HepG2 (cell line): Measurements from ENCODE around the gene SOWAHD. TPM values are rescaled to one million over a fixed set of nuclear protein-coding genes. Genes with fewer than 3 reads are reported as not detected.

ENCODE experiments used
- DNMT3B ChIP-seq: conservative IDR thresholded peaks from 2 replicates; pipeline ENCODE4 v1.6.1; 2016; ENCODE audit warnings: missing biosample characterization, control low read depth
- FOXP4 ChIP-seq: sonication (generic); formaldehyde crosslinking; IDR thresholded peaks from 2 replicates; pipeline ENCODE4 v1.4.0; 2020; ENCODE audit warnings: missing genetic modification reagents
- GFI1 ChIP-seq: sonication (generic); formaldehyde crosslinking; IDR thresholded peaks from 2 replicates; pipeline ENCODE4 v1.5.0; 2020; ENCODE audit warnings: missing genetic modification reagents, mild to moderate bottlenecking, borderline replicate concordance
- HIVEP1 ChIP-seq: sonication (generic); formaldehyde crosslinking; IDR thresholded peaks from 2 replicates; pipeline ENCODE4 v1.4.0; 2020; ENCODE audit warnings: mild to moderate bottlenecking, missing genetic modification reagents
- HOXA5 ChIP-seq: sonication (generic); formaldehyde crosslinking; IDR thresholded peaks from 2 replicates; pipeline ENCODE4 v1.4.0; 2020; ENCODE audit warnings: missing genetic modification reagents
- JUND ChIP-seq: sonication (generic); formaldehyde crosslinking; IDR thresholded peaks from 2 replicates; pipeline ENCODE4 v1.8.0; 2022; ENCODE audit warnings: mild to moderate bottlenecking, missing genetic modification reagents
- KAT2B ChIP-seq: fragments of 150-350 bp; IDR thresholded peaks from 2 replicates; pipeline ENCODE4 v1.6.1; 2014; ENCODE audit warnings: low read depth, low read length, borderline replicate concordance
- MAFF ChIP-seq: IDR thresholded peaks from 2 replicates; pipeline ENCODE4 v1.6.1; 2011; ENCODE audit warnings: low read depth, low read length, improper control_type of control experiment
- MIER2 ChIP-seq: IDR thresholded peaks from 2 replicates; pipeline ENCODE4 v1.6.1; 2016; ENCODE audit warnings: missing biosample characterization, missing genetic modification reagents
- MTA1 ChIP-seq: sonication (generic); formaldehyde crosslinking; IDR thresholded peaks from 2 replicates; pipeline ENCODE4 v1.4.0; 2020; ENCODE audit warnings: missing genetic modification reagents, mild to moderate bottlenecking, borderline replicate concordance
- NFE2L2 ChIP-seq: fragments of 150-350 bp; IDR thresholded peaks from 2 replicates; pipeline ENCODE4 v1.6.1; 2014; ENCODE audit warnings: low read length
- PCBP2 ChIP-seq: fragments of 200-400 bp; formaldehyde crosslinking; optimal IDR thresholded peaks from 2 replicates; pipeline ENCODE3; 2018; ENCODE audit warnings: low read length, low read depth; ENCODE audit not compliant: poor library complexity, severe bottlenecking
- PHB2 ChIP-seq: fragments of 450-650 bp; IDR thresholded peaks from 2 replicates; pipeline ENCODE4 v1.6.1; 2018; ENCODE audit not compliant: partially characterized antibody
- RELA ChIP-seq: sonication (generic); formaldehyde crosslinking; IDR thresholded peaks from 2 replicates; pipeline ENCODE4 v1.4.0; 2020; ENCODE audit warnings: missing genetic modification reagents
- STAT5B ChIP-seq: sonication (generic); formaldehyde crosslinking; IDR thresholded peaks from 2 replicates; pipeline ENCODE4 v1.4.0; 2020; ENCODE audit warnings: missing genetic modification reagents
- SUZ12 ChIP-seq: fragments of 150-350 bp; IDR thresholded peaks from 2 replicates; pipeline ENCODE4 v1.6.1; 2014; ENCODE audit warnings: low read depth, low read length
- ZBED4 ChIP-seq: sonication (generic); formaldehyde crosslinking; IDR thresholded peaks from 2 replicates; pipeline ENCODE4 v1.4.0; 2020; ENCODE audit warnings: missing genetic modification reagents, borderline replicate concordance
- ZFP91 ChIP-seq: sonication (generic); formaldehyde crosslinking; IDR thresholded peaks from 2 replicates; pipeline ENCODE4 v1.9.0; 2022; ENCODE audit warnings: missing genetic modification reagents, mild to moderate bottlenecking, borderline replicate concordance
- ZKSCAN8 ChIP-seq: IDR thresholded peaks from 2 replicates; pipeline ENCODE4 v1.6.1; 2016; ENCODE audit warnings: borderline replicate concordance, missing genetic modification reagents, missing compliant biosample characterization
- ZNF33A ChIP-seq: sonication (generic); formaldehyde crosslinking; IDR thresholded peaks from 2 replicates; pipeline ENCODE4 v1.5.1; 2020; ENCODE audit warnings: missing genetic modification reagents, mild to moderate bottlenecking, moderate library complexity, borderline replicate concordance
- ZNF577 ChIP-seq: sonication (generic); formaldehyde crosslinking; IDR thresholded peaks from 2 replicates; pipeline ENCODE4 v1.4.0; 2020; ENCODE audit warnings: mild to moderate bottlenecking, low read depth, missing genetic modification reagents, borderline replicate concordance
- ZNF607 ChIP-seq: sonication (generic); formaldehyde crosslinking; IDR thresholded peaks from 2 replicates; pipeline ENCODE4 v1.5.1; 2020; ENCODE audit warnings: missing genetic modification reagents, mild to moderate bottlenecking, borderline replicate concordance
- ZNF720 ChIP-seq: sonication (generic); formaldehyde crosslinking; IDR thresholded peaks from 2 replicates; pipeline ENCODE4 v1.4.0; 2020; ENCODE audit warnings: missing genetic modification reagents
- polyA plus RNA-seq, 8 experiments: library from polyadenylated mRNA; depleted of rRNA in 3 of 8; stranded (reverse) in 7 of 8; unstranded in 1 of 8; fragments of >200 nt; fragmentation: Illumina TruSeq in 4 of 8; extraction: Trizol in 4 of 8; gene quantifications; 2 replicates each; pipeline versions ENCODE4 v1.2.1 to v1.2.3, GENCODE V29; 2011 to 2016; ENCODE audit warnings: low read depth in 4 of 8, missing spikeins in 1 of 8, mixed read lengths in 1 of 8; ENCODE audit not compliant: insufficient read depth in 1 of 8
- total RNA-seq, 5 experiments: library from RNA; depleted of rRNA; stranded (reverse); fragments of >200 nt; fragmentation: Illumina TruSeq; extraction: Trizol; gene quantifications; 2 replicates each; pipeline ENCODE4 v1.2.3, GENCODE V29; 2016; ENCODE audit warnings: low read depth in 1 of 5

Gene SOWAHD
- total and polyA plus RNA-seq, 2 of the 13 experiments (the other 11 are each of a cell fraction or from before 2014, with no cell fraction given): 1.0 to 1.3 TPM

- no peak for TF ChIP-seq ZBED4 (CRISPR knock-in tag)
- TF ChIP-seq FOXP4 (CRISPR knock-in tag): peak; percentile 66
- no peak for TF ChIP-seq ZNF577 (CRISPR knock-in tag)
- TF ChIP-seq MAFF: no peak
- peak; percentile 77; the same call in 1 of the 2 replicates for TF ChIP-seq HIVEP1 (CRISPR knock-in tag)
- TF ChIP-seq KAT2B: no peak
- TF ChIP-seq PCBP2: no peak
- no peak for TF ChIP-seq JUND (CRISPR knock-in tag)
- no peak for TF ChIP-seq ZNF33A (CRISPR knock-in tag)
- peak; percentile 73; the same call in 1 of the 2 replicates for TF ChIP-seq ZNF607
- no peak for TF ChIP-seq DNMT3B (CRISPR knock-in tag)
- TF ChIP-seq PHB2: no peak
- TF ChIP-seq HOXA5: no peak; the same call in 1 of the 2 replicates
- TF ChIP-seq GFI1 (CRISPR knock-in tag): no peak
- TF ChIP-seq MIER2: no peak
- no peak for TF ChIP-seq ZNF720 (CRISPR knock-in tag)
- TF ChIP-seq ZKSCAN8 (CRISPR knock-in tag): no peak
- no peak for TF ChIP-seq SUZ12
- peak; percentile 68; the same call in 1 of the 2 replicates for TF ChIP-seq MTA1 (CRISPR knock-in tag)
- no peak for TF ChIP-seq STAT5B (CRISPR knock-in tag)
- no peak for TF ChIP-seq NFE2L2
- no peak; the same call in 1 of the 2 replicates for TF ChIP-seq ZFP91 (CRISPR knock-in tag)
- no peak for TF ChIP-seq RELA (CRISPR knock-in tag)
These were observed at the start of gene SOWAHD (continued) for GRCh38 chrX:119757979-119758730.
